ENCODE measurements around the gene GALNT18.

GALNT18 gene

DNA sequence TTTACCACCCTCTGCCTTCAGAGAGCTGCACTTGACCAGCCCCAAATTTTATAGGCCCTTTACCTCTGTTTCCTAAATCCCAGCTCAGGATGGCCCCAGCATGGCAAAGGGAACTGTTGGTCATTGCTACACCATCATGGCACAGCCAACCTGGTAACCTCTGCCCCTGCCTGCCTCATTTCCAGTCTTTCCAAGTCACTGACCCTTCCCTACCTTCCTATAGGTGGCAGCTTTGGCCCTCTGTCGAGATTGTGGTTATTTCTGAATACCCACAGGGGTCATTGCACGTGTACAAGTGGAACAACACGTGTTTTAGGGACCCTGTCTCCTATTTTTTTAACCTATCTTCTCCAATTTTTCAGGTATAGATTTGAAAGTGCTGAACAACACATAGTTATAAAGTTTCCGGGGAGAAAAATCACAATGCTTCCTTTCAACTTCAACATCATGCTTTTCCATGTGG lies 2.8 kb downstream of the GALNT18 start:
- Histone ChIP-seq H3K9me3 (ENCODE audit: control insufficient read depth, insufficient read depth, low read depth, low read length) (no peaks in the 10 kb centered on the region), H3K4me3 (ENCODE audit: low read depth, low read length) (no peak overlapping the region), H3K36me3 (ENCODE audit: control insufficient read depth in 2 of 2, insufficient read depth in 1 of 2, low read length in 2 of 2) (no peaks in the 10 kb centered on the region), H3K4me1 (ENCODE audit: control insufficient read depth, insufficient read depth, low read length) (no peaks in the 10 kb centered on the region), H3K27ac (ENCODE audit: extremely low read depth, low read depth, low read length) (no peak overlapping the region)
- TF ChIP-seq ZXDB (tag by site-specific recombination; IDR thresholded peaks at IDR 0.05) (no peak), CTCF (tag by site-specific recombination; IDR thresholded peaks at IDR 0.05) (peak; percentile 39; the same call in 1 of the 2 replicates), SALL2 (tag by site-specific recombination; IDR thresholded peaks at IDR 0.05; ENCODE audit: borderline replicate concordance) (no peak), ZNF324 (tag by site-specific recombination; IDR thresholded peaks at IDR 0.05) (no peak), ZBTB7A (tag by site-specific recombination; IDR thresholded peaks at IDR 0.05; ENCODE audit: low read depth) (no peak)
- ChIA-PET POLR2A (no interaction called here), CTCF (interaction anchor here (0.7 to 1.4 kb wide), 5 partner anchors 88 to 545 kb away, joined by 3 to 4 read pairs (median 3); no protein-coding TSS in a partner anchor)

- no peaks in the 10 kb centered on the region for H3K36me3 ChIP-seq (ENCODE audit: control insufficient read depth in 2 of 2, insufficient read depth in 1 of 2, low read length in 2 of 2)
- H3K27ac ChIP-seq (ENCODE audit: extremely low read depth, low read depth, low read length): no peak overlapping the region
- ChIA-PET CTCF (interaction anchor here (1.1 kb wide), 1 partner anchor 13 kb away, joined by 3 read pairs; no protein-coding TSS in a partner anchor), POLR2A (no interaction called here)
- H3K4me1 ChIP-seq (ENCODE audit: control insufficient read depth, insufficient read depth, low read length): no peaks in the 10 kb centered on the region
- no peak overlapping the region for H3K4me3 ChIP-seq (ENCODE audit: low read depth, low read length)
- H3K9me3 ChIP-seq (ENCODE audit: control insufficient read depth, insufficient read depth, low read depth, low read length): no peaks in the 10 kb centered on the region
- TF ChIP-seq KLF8 (tag by site-specific recombination; IDR thresholded peaks at IDR 0.05) (no peak), ZNF837 (tag by site-specific recombination; IDR thresholded peaks at IDR 0.05) (no peak)
Observed at GRCh38 chr11:11615086-11615485, 6.7 kb downstream of the GALNT18 start.

- ChIA-PET CTCF (interaction anchor here (0.9 to 1.4 kb wide), 2 partner anchors 50 to 175 kb away, joined by 4 read pairs; no protein-coding TSS in a partner anchor), POLR2A (no interaction called here)
- no peaks in the 10 kb centered on the region for H3K9me3 ChIP-seq (ENCODE audit: control insufficient read depth, insufficient read depth, low read depth, low read length)
- no peak overlapping the region for H3K27ac ChIP-seq (ENCODE audit: extremely low read depth, low read depth, low read length)
- TF ChIP-seq, protein P1, sequence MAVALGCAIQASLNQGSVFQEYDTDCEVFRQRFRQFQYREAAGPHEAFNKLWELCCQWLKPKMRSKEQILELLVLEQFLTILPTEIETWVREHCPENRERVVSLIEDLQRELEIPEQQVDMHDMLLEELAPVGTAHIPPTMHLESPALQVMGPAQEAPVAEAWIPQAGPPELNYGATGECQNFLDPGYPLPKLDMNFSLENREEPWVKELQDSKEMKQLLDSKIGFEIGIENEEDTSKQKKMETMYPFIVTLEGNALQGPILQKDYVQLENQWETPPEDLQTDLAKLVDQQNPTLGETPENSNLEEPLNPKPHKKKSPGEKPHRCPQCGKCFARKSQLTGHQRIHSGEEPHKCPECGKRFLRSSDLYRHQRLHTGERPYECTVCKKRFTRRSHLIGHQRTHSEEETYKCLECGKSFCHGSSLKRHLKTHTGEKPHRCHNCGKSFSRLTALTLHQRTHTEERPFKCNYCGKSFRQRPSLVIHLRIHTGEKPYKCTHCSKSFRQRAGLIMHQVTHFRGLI (tag by site-specific recombination; IDR thresholded peaks at IDR 0.05): peak; percentile 68; the same call in 1 of the 2 replicates
- TF ChIP-seq ZNF585B (tag by site-specific recombination; IDR thresholded peaks at IDR 0.05) (no peak), HOXA7 (CRISPR knock-in tag; IDR thresholded peaks at IDR 0.05; ENCODE audit: borderline replicate concordance) (no peak)
- no peak overlapping the region for H3K4me3 ChIP-seq (ENCODE audit: low read depth, low read length)
- H3K36me3 ChIP-seq (ENCODE audit: control insufficient read depth in 2 of 2, insufficient read depth in 1 of 2, low read length in 2 of 2): no peaks in the 10 kb centered on the region
- H3K4me1 ChIP-seq (ENCODE audit: control insufficient read depth, insufficient read depth, low read length): peaks cover 3% of the 10 kb centered on the region; the same call in 1 of the 2 replicates
Observed at GRCh38 chr11:11612439-11612838, 9.4 kb downstream of the GALNT18 start.

GRCh38 chr11:11611381-11611780 lies 10.4 kb downstream of the GALNT18 start:
- TF ChIP-seq ZNF211 (tag by site-specific recombination; IDR thresholded peaks at IDR 0.05; ENCODE audit: low read depth) (no peak), ZFP3 (tag by site-specific recombination; IDR thresholded peaks at IDR 0.05; ENCODE audit: low read depth) (no peak), ZNF529 (tag by site-specific recombination; IDR thresholded peaks at IDR 0.05; ENCODE audit: insufficient replicate concordance) (no peak), PRDM1 (tag by site-specific recombination; IDR thresholded peaks at IDR 0.05) (0 out of 2 replicates have a peak, but pooled peaks have one; percentile 8)
- TF ChIP-seq, protein P2, sequence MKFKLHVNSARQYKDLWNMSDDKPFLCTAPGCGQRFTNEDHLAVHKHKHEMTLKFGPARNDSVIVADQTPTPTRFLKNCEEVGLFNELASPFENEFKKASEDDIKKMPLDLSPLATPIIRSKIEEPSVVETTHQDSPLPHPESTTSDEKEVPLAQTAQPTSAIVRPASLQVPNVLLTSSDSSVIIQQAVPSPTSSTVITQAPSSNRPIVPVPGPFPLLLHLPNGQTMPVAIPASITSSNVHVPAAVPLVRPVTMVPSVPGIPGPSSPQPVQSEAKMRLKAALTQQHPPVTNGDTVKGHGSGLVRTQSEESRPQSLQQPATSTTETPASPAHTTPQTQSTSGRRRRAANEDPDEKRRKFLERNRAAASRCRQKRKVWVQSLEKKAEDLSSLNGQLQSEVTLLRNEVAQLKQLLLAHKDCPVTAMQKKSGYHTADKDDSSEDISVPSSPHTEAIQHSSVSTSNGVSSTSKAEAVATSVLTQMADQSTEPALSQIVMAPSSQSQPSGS (tag by site-specific recombination; IDR thresholded peaks at IDR 0.05; ENCODE audit: low read depth): no peak
- Histone ChIP-seq H3K27ac (ENCODE audit: extremely low read depth, low read depth, low read length) (no peak overlapping the region), H3K36me3 (ENCODE audit: control insufficient read depth in 2 of 2, insufficient read depth in 1 of 2, low read length in 2 of 2) (no peaks in the 10 kb centered on the region), H3K9me3 (ENCODE audit: control insufficient read depth, insufficient read depth, low read depth, low read length) (no peaks in the 10 kb centered on the region), H3K4me3 (ENCODE audit: low read depth, low read length) (no peak overlapping the region), H3K4me1 (ENCODE audit: control insufficient read depth, insufficient read depth, low read length) (peaks cover 3% of the 10 kb centered on the region; the same call in 1 of the 2 replicates)
- CTCF ChIA-PET: interaction anchor here (0.9 kb wide), 1 partner anchor 176 kb away, joined by 4 read pairs; no protein-coding TSS in a partner anchor
- POLR2A ChIA-PET: no interaction called here
